ENCODE results near the gene PBXIP1. TPM values are rescaled to one million over a fixed set of nuclear protein-coding genes. Genes with fewer than 3 reads are reported as not detected.
"Not testable (repeated sequence)": the region's sequence is repeated elsewhere in the genome, so short reads cannot be mapped to it uniquely, and the experiment has no call there.

Gene PBXIP1
- polyA plus RNA-seq, 1 donor from 2014 or later, result 123 TPM

GRCh38 chr1:154935749-154936554 lies 19.9 kb downstream of the PBXIP1 start:
- no peaks in the 10 kb centered on the region for H3K27me3 Mint-ChIP-seq
- H3K4me3 Mint-ChIP-seq, result peak overlapping the region; percentile 91 to 99 (median 98)
- no peaks in the 10 kb centered on the region for H3K9me3 Mint-ChIP-seq
- H3K36me3 Mint-ChIP-seq, result peaks cover under 1% of the 10 kb centered on the region
- H3K4me1 Mint-ChIP-seq, result peaks cover 18 to 40% (median 34%) of the 10 kb centered on the region in 3 donors
- peak overlapping the region; percentile 96 to 100 (median 100) for H3K27ac Mint-ChIP-seq

- peak overlapping the region in 2 of 3 donors; percentile 25 to 89 for H3K27ac Mint-ChIP-seq
- H3K4me1 Mint-ChIP-seq, result peaks cover 12 to 30% (median 25%) of the 10 kb centered on the region in 3 donors
- peak overlapping the region; percentile 12 to 49 (median 38) for H3K4me3 Mint-ChIP-seq
- H3K27me3 Mint-ChIP-seq, result no peaks in the 10 kb centered on the region
- no peaks in the 10 kb centered on the region for H3K36me3 Mint-ChIP-seq
- no peaks in the 10 kb centered on the region for H3K9me3 Mint-ChIP-seq
These were observed 21.4 kb downstream of the PBXIP1 start for GRCh38 chr1:154934358-154934948.

GRCh38 chr1:154931940-154932487 lies 23.9 kb downstream of the PBXIP1 start:
- H3K4me3 Mint-ChIP-seq, result no peak overlapping the region
- no peak overlapping the region for H3K27ac Mint-ChIP-seq

GRCh38 chr1:154926201-154926600 lies 29.7 kb downstream of the PBXIP1 start:
- peaks cover 6% of the 10 kb centered on the region for H3K36me3 Mint-ChIP-seq

More at GRCh38 chr1:154931940-154932487, 23.9 kb downstream of the PBXIP1 start:
- Mint-ChIP-seq H3K4me1 (peaks cover 2 to 16% (median 13%) of the 10 kb centered on the region in 3 donors), H3K27me3 (no peaks in the 10 kb centered on the region), H3K36me3 (peaks cover 6% of the 10 kb centered on the region), H3K9me3 (no peaks in the 10 kb centered on the region)

GRCh38 chr1:154925335-154926170 lies 30.3 kb downstream of the PBXIP1 start:
- H3K27me3 Mint-ChIP-seq, result no peaks in the 10 kb centered on the region
- peaks cover 2 to 4% (median 2%) of the 10 kb centered on the region in 3 donors for H3K4me1 Mint-ChIP-seq
- peaks cover 6% of the 10 kb centered on the region for H3K36me3 Mint-ChIP-seq
- H3K27ac Mint-ChIP-seq, result no peak overlapping the region
- no peak overlapping the region for H3K4me3 Mint-ChIP-seq
- no peaks in the 10 kb centered on the region for H3K9me3 Mint-ChIP-seq

More at GRCh38 chr1:154926201-154926600, 29.7 kb downstream of the PBXIP1 start:
- Mint-ChIP-seq H3K4me1 (peaks cover 2 to 4% (median 2%) of the 10 kb centered on the region in 3 donors), H3K9me3 (no peaks in the 10 kb centered on the region), H3K27ac (no peak overlapping the region), H3K27me3 (no peaks in the 10 kb centered on the region), H3K4me3 (no peak overlapping the region)

GRCh38 chr1:154923695-154924094 lies 32.2 kb downstream of the PBXIP1 start:
- H3K27me3 Mint-ChIP-seq, result no peaks in the 10 kb centered on the region
- no peak overlapping the region for H3K4me3 Mint-ChIP-seq
- no peak overlapping the region for H3K27ac Mint-ChIP-seq
- H3K4me1 Mint-ChIP-seq, result peaks cover 2 to 4% (median 2%) of the 10 kb centered on the region in 3 donors
- H3K9me3 Mint-ChIP-seq, result no peaks in the 10 kb centered on the region
- H3K36me3 Mint-ChIP-seq, result peaks cover 6% of the 10 kb centered on the region

GRCh38 chr1:154913273-154913672 lies 42.6 kb downstream of the PBXIP1 start:
- Mint-ChIP-seq H3K9me3 (peaks cover 0 to 3% (median 0%) of the 10 kb centered on the region in 3 donors), H3K27ac (peak overlapping the region in 1 of 3 donors; percentile 81), H3K36me3 (peaks cover 5% of the 10 kb centered on the region), H3K4me1 (peaks cover 0 to 2% (median 0%) of the 10 kb centered on the region in 3 donors), H3K27me3 (no peaks in the 10 kb centered on the region), H3K4me3 (no peak overlapping the region)

- Mint-ChIP-seq H3K27me3 (no peaks in the 10 kb centered on the region), H3K36me3 (peaks cover 5% of the 10 kb centered on the region), H3K9me3 (peaks cover 0 to 3% (median 0%) of the 10 kb centered on the region in 3 donors), H3K4me1 (peaks cover 0 to under 1% (median 0%) of the 10 kb centered on the region in 3 donors), H3K27ac (peak overlapping the region in 1 of 3 donors; percentile 81), H3K4me3 (no peak overlapping the region)
These were observed 43.1 kb downstream of the PBXIP1 start for GRCh38 chr1:154912755-154913154.

- Mint-ChIP-seq H3K4me1 (no peaks in the 10 kb centered on the region), H3K4me3 (no peak overlapping the region), H3K36me3 (peaks cover 5% of the 10 kb centered on the region), H3K9me3 (peaks cover 0 to 3% (median 0%) of the 10 kb centered on the region in 3 donors), H3K27ac (no peak overlapping the region), H3K27me3 (no peaks in the 10 kb centered on the region)
These were observed 44.0 kb downstream of the PBXIP1 start for GRCh38 chr1:154911691-154912550.

GRCh38 chr1:154910851-154911250 lies 45.0 kb downstream of the PBXIP1 start:
- Mint-ChIP-seq H3K9me3 (no peaks in the 10 kb centered on the region), H3K4me1 (no peaks in the 10 kb centered on the region), H3K36me3 (peaks cover 2% of the 10 kb centered on the region), H3K27ac (no peak overlapping the region), H3K27me3 (no peaks in the 10 kb centered on the region), H3K4me3 (no peak overlapping the region)

- H3K27me3 Mint-ChIP-seq, result no peaks in the 10 kb centered on the region
These were observed 47.0 kb downstream of the PBXIP1 start for GRCh38 chr1:154908937-154909336.

GRCh38 chr1:154908129-154908528 lies 47.8 kb downstream of the PBXIP1 start:
- not testable (repeated sequence) for H3K4me3 Mint-ChIP-seq, H3K36me3 Mint-ChIP-seq, H3K9me3 Mint-ChIP-seq, H3K27ac Mint-ChIP-seq, H3K4me1 Mint-ChIP-seq, H3K27me3 Mint-ChIP-seq

More at GRCh38 chr1:154908937-154909336, 47.0 kb downstream of the PBXIP1 start:
- H3K4me3 Mint-ChIP-seq, result no peak overlapping the region
- H3K9me3 Mint-ChIP-seq, result no peaks in the 10 kb centered on the region
- H3K27ac Mint-ChIP-seq, result no peak overlapping the region
- peaks cover 2% of the 10 kb centered on the region for H3K36me3 Mint-ChIP-seq
- H3K4me1 Mint-ChIP-seq, result no peaks in the 10 kb centered on the region

- Mint-ChIP-seq H3K27me3 (no peaks in the 10 kb centered on the region), H3K4me3 (no peak overlapping the region), H3K9me3 (no peaks in the 10 kb centered on the region), H3K27ac (no peak overlapping the region), H3K36me3 (no peaks in the 10 kb centered on the region), H3K4me1 (no peaks in the 10 kb centered on the region)
These were observed 49.2 kb downstream of the PBXIP1 start for GRCh38 chr1:154906621-154907081.
